ENCODE measurements around the gene KCND3.

GRCh38 chr1:111989531-111990025, at the start of gene KCND3:
- TF ChIP-seq CTCF (IDR thresholded peaks at IDR 0.05) (no peak), POLR2A (IDR thresholded peaks at IDR 0.05) (no peak)
